GM23248 (cell line): ENCODE data around the gene PIP5K1B. TPM values are rescaled to one million over a fixed set of nuclear protein-coding genes. Genes with fewer than 3 reads are reported as not detected.

Experiments
- DNase-seq: peaks from one replicate; pipeline ENCODE4 v3.0.0-alpha.2; 2015
- H2AFZ ChIP-seq: fragments of 200-600 bp; sonication (generic); 2 replicates; pipeline ENCODE4 v1.6.1; 2016; ENCODE audit warnings: antibody characterized with exemption
- H3F3A ChIP-seq: fragments of 200-600 bp; sonication (generic); 2 replicates; pipeline ENCODE4 v1.6.1; 2016; ENCODE audit warnings: mild to moderate bottlenecking, antibody characterized with exemption, mixed run types; ENCODE audit not compliant: insufficient read depth
- H3K27ac ChIP-seq: fragments of 200-600 bp; sonication (generic); 2 replicates; pipeline ENCODE4 v1.5.1; 2016; ENCODE audit warnings: mild to moderate bottlenecking
- H3K27me3 ChIP-seq: fragments of 200-600 bp; sonication (generic); replicated peaks from 2 replicates; pipeline ENCODE4 v1.6.1; 2016; ENCODE audit warnings: mild to moderate bottlenecking; ENCODE audit not compliant: insufficient read depth
- H3K36me3 ChIP-seq: fragments of 200-600 bp; sonication (generic); 2 replicates; pipeline ENCODE4 v1.6.1; 2016; ENCODE audit warnings: low read depth, mild to moderate bottlenecking
- H3K4me1 ChIP-seq: fragments of 200-600 bp; sonication (generic); 2 replicates; pipeline ENCODE4 v1.6.1; 2016; ENCODE audit warnings: mild to moderate bottlenecking; ENCODE audit not compliant: insufficient read depth
- H3K4me2 ChIP-seq: fragments of 200-600 bp; sonication (generic); one replicate; pipeline ENCODE4 v1.6.1; 2016; ENCODE audit warnings: mild to moderate bottlenecking; ENCODE audit not compliant: unreplicated experiment
- H3K4me3 ChIP-seq: fragments of 200-600 bp; sonication (generic); 2 replicates; pipeline ENCODE4 v1.5.1; 2016; ENCODE audit warnings: mild to moderate bottlenecking
- H3K79me2 ChIP-seq: fragments of 200-600 bp; sonication (generic); 2 replicates; pipeline ENCODE4 v1.6.1; 2016; ENCODE audit warnings: mild to moderate bottlenecking; ENCODE audit not compliant: insufficient read depth
- H3K9ac ChIP-seq: fragments of 200-600 bp; sonication (generic); 2 replicates; pipeline ENCODE4 v1.6.1; 2016; ENCODE audit warnings: mild to moderate bottlenecking
- H3K9me2 ChIP-seq: fragments of 200-600 bp; sonication (generic); 2 replicates; pipeline ENCODE4 v1.6.1; 2016; ENCODE audit warnings: mixed run types, mild to moderate bottlenecking, moderate library complexity; ENCODE audit not compliant: insufficient read depth
- H3K9me3 ChIP-seq: fragments of 200-600 bp; sonication (generic); one replicate; pipeline ENCODE4 v1.6.1; 2017; ENCODE audit warnings: low read depth
- H4K20me1 ChIP-seq: fragments of 200-600 bp; sonication (generic); 2 replicates; pipeline ENCODE4 v1.6.0; 2016; ENCODE audit not compliant: insufficient read depth
- EZH2 ChIP-seq: fragments of 200-600 bp; sonication (generic); IDR thresholded peaks from 2 replicates; pipeline ENCODE4 v1.6.1; 2018; ENCODE audit warnings: antibody characterized with exemption, mild to moderate bottlenecking; ENCODE audit not compliant: insufficient read depth, poor library complexity, severe bottlenecking
- EZH2phosphoT487 ChIP-seq: fragments of 200-600 bp; sonication (generic); IDR thresholded peaks from 2 replicates; pipeline ENCODE4 v1.6.1; 2018; ENCODE audit warnings: antibody characterized with exemption, moderate library complexity, mild to moderate bottlenecking, low read depth; ENCODE audit not compliant: insufficient read depth
- WGBS, 2 experiments: methylation state at CpG; one replicate each; pipeline ENCODE4 v1.1.6; 2015 to 2017; ENCODE audit warnings: low lambda C conversion rate in 2 of 2, low coverage in 1 of 2; ENCODE audit errors: missing lambda C conversion rate in 2 of 2; 5-methylcytosine and 5-hydroxymethylcytosine counted together
- in situ Hi-C: fragments of 300-500 bp; cut with MboI; formaldehyde crosslinking; loops from 2 replicates; pipeline ENCODE4 v1.15.0; 2020
- polyA plus RNA-seq: library from polyadenylated mRNA; unstranded; fragments of >200 nt; fragmentation: Nextera tagmentation; extraction: Ambion mirVana; gene quantifications from 2 replicates; pipeline ENCODE4 v1.2.1, GENCODE V29; 2016
- total RNA-seq: library from RNA; depleted of rRNA; stranded (reverse); fragments of >200 nt; shearing (Covaris generic); gene quantifications from 2 replicates; pipeline ENCODE4 v1.2.3, GENCODE V29; 2014

The PIP5K1B gene
- total and polyA plus RNA-seq, 2 experiments from 2014 or later: not detected

- no peak overlapping the region for H2AFZ ChIP-seq
- H3K4me3 ChIP-seq: no peak overlapping the region
- in situ Hi-C loops: no loop called here
- no peaks in the 10 kb centered on the region for H3K9me3 ChIP-seq
- no peaks in the 10 kb centered on the region for H3K79me2 ChIP-seq
- H3K27ac ChIP-seq: no peak overlapping the region
- no peaks in the 10 kb centered on the region for H4K20me1 ChIP-seq
- 7 to 11% methylated on average over 1 of the region's 1 CpG for WGBS, 2 experiments
- H3F3A ChIP-seq: no peaks in the 10 kb centered on the region
- no peaks in the 10 kb centered on the region for H3K4me1 ChIP-seq
- H3K36me3 ChIP-seq: no peaks in the 10 kb centered on the region
- DNase-seq: no peak
- H3K9me2 ChIP-seq: no peaks in the 10 kb centered on the region; the same call in 1 of the 2 replicates
- TF ChIP-seq EZH2 (no peak), EZH2phosphoT487 (no peak)
- no peak overlapping the region for H3K9ac ChIP-seq
- no peak overlapping the region for H3K4me2 ChIP-seq
- H3K27me3 ChIP-seq: no peaks in the 10 kb centered on the region
Observed at GRCh38 chr9:68838245-68838644, 133.2 kb downstream of the PIP5K1B start.

- Histone ChIP-seq H2AFZ (no peak overlapping the region), H3K9ac (no peak overlapping the region), H3K4me1 (no peaks in the 10 kb centered on the region), H3F3A (no peaks in the 10 kb centered on the region), H3K27ac (no peak overlapping the region), H4K20me1 (no peaks in the 10 kb centered on the region), H3K9me3 (no peaks in the 10 kb centered on the region), H3K9me2 (no peaks in the 10 kb centered on the region; the same call in 1 of the 2 replicates), H3K79me2 (no peaks in the 10 kb centered on the region), H3K4me2 (no peak overlapping the region), H3K4me3 (no peak overlapping the region), H3K27me3 (no peaks in the 10 kb centered on the region), H3K36me3 (no peaks in the 10 kb centered on the region)
- WGBS, 2 experiments: 23 to 25% methylated on average over 6 of the region's 6 CpGs
- no peak for DNase-seq
- in situ Hi-C loops: no loop called here
- TF ChIP-seq EZH2phosphoT487: no peak
- no peak for TF ChIP-seq EZH2
Observed at GRCh38 chr9:68841276-68842052, 136.4 kb downstream of the PIP5K1B start.

GRCh38 chr9:68842568-68842967, 137.5 kb downstream of the PIP5K1B start:
- Histone ChIP-seq H3K9me2 (no peaks in the 10 kb centered on the region; the same call in 1 of the 2 replicates), H3K4me2 (no peak overlapping the region), H3K4me3 (no peak overlapping the region), H4K20me1 (no peaks in the 10 kb centered on the region), H3K9me3 (no peaks in the 10 kb centered on the region), H3K4me1 (no peaks in the 10 kb centered on the region), H3K36me3 (no peaks in the 10 kb centered on the region), H3K79me2 (no peaks in the 10 kb centered on the region), H2AFZ (no peak overlapping the region), H3K27me3 (no peaks in the 10 kb centered on the region), H3K27ac (no peak overlapping the region), H3F3A (no peaks in the 10 kb centered on the region), H3K9ac (no peak overlapping the region)
- 39 to 42% methylated on average over 2 of the region's 2 CpGs for WGBS, 2 experiments
- no peak for TF ChIP-seq EZH2
- in situ Hi-C loops: no loop called here
- no peak for DNase-seq

GRCh38 chr9:68843239-68843638, 138.2 kb downstream of the PIP5K1B start:
- no peaks in the 10 kb centered on the region for H3K36me3 ChIP-seq
- H3K4me1 ChIP-seq: no peaks in the 10 kb centered on the region
- H2AFZ ChIP-seq: no peak overlapping the region
- no peaks in the 10 kb centered on the region for H4K20me1 ChIP-seq
- 17 to 21% methylated on average over 3 of the region's 3 CpGs for WGBS, 2 experiments
- no peak overlapping the region for H3K4me2 ChIP-seq
- H3K9ac ChIP-seq: no peak overlapping the region
- TF ChIP-seq EZH2 (no peak), EZH2phosphoT487 (no peak)
- no peaks in the 10 kb centered on the region for H3K9me2 ChIP-seq
- DNase-seq: no peak
- H3K79me2 ChIP-seq: no peaks in the 10 kb centered on the region
- H3K9me3 ChIP-seq: no peaks in the 10 kb centered on the region
- H3K27me3 ChIP-seq: no peaks in the 10 kb centered on the region
- H3K4me3 ChIP-seq: no peak overlapping the region
- in situ Hi-C loops: no loop called here
- no peak overlapping the region for H3K27ac ChIP-seq
- no peaks in the 10 kb centered on the region for H3F3A ChIP-seq
